ENCODE measurements around the gene ROBO2.

The ROBO2 gene

GRCh38 chr3:77204788-77205187 lies 164.9 kb downstream of the ROBO2 start:
- no peaks in the 10 kb centered on the region for H3K9me3 ChIP-seq (ENCODE audit: control insufficient read depth, low read length)
- H3K4me1 ChIP-seq (ENCODE audit: control insufficient read depth, insufficient read depth, low read length) = no peaks in the 10 kb centered on the region
- no peak overlapping the region for H3K27ac ChIP-seq (ENCODE audit: insufficient read depth, low read depth, low read length, poor library complexity, severe bottlenecking)
- WGBS, 2 experiments = 86 to 87% methylated on average over 11 of the region's 11 CpGs
- H3K36me3 ChIP-seq (ENCODE audit: control insufficient read depth, insufficient read depth, low read length) = no peaks in the 10 kb centered on the region
- H3K27me3 ChIP-seq (ENCODE audit: control insufficient read depth, insufficient read depth, low read length, poor library complexity, severe bottlenecking) = no peaks in the 10 kb centered on the region
- H3K4me3 ChIP-seq (ENCODE audit: insufficient read depth, low read depth, low read length) = no peak overlapping the region

GRCh38 chr3:77207753-77208152 lies 167.9 kb downstream of the ROBO2 start:
- Histone ChIP-seq H3K4me3 (ENCODE audit: insufficient read depth, low read depth, low read length) (no peak overlapping the region), H3K9me3 (ENCODE audit: control insufficient read depth, low read length) (no peaks in the 10 kb centered on the region)

GRCh38 chr3:77222701-77223100 lies 182.8 kb downstream of the ROBO2 start:
- WGBS, 2 experiments = 87 to 93% methylated on average over 3 of the region's 3 CpGs
- no peak overlapping the region for H3K4me3 ChIP-seq (ENCODE audit: insufficient read depth, low read depth, low read length)
- no peak overlapping the region for H3K27ac ChIP-seq (ENCODE audit: insufficient read depth, low read depth, low read length, poor library complexity, severe bottlenecking)
- no peaks in the 10 kb centered on the region for H3K36me3 ChIP-seq (ENCODE audit: control insufficient read depth, insufficient read depth, low read length)
- H3K4me1 ChIP-seq (ENCODE audit: control insufficient read depth, insufficient read depth, low read length) = no peaks in the 10 kb centered on the region
- H3K9me3 ChIP-seq (ENCODE audit: control insufficient read depth, low read length) = no peaks in the 10 kb centered on the region
- H3K27me3 ChIP-seq (ENCODE audit: control insufficient read depth, insufficient read depth, low read length, poor library complexity, severe bottlenecking) = no peaks in the 10 kb centered on the region

More at GRCh38 chr3:77207753-77208152, 167.9 kb downstream of the ROBO2 start:
- no peaks in the 10 kb centered on the region for H3K4me1 ChIP-seq (ENCODE audit: control insufficient read depth, insufficient read depth, low read length)
- no peaks in the 10 kb centered on the region for H3K36me3 ChIP-seq (ENCODE audit: control insufficient read depth, insufficient read depth, low read length)
- WGBS, 2 experiments = 85 to 89% methylated on average over 8 of the region's 8 CpGs
- no peaks in the 10 kb centered on the region for H3K27me3 ChIP-seq (ENCODE audit: control insufficient read depth, insufficient read depth, low read length, poor library complexity, severe bottlenecking)
- H3K27ac ChIP-seq (ENCODE audit: insufficient read depth, low read depth, low read length, poor library complexity, severe bottlenecking) = no peak overlapping the region

GRCh38 chr3:77227567-77227966 lies 187.7 kb downstream of the ROBO2 start:
- H3K27me3 ChIP-seq (ENCODE audit: control insufficient read depth, insufficient read depth, low read length, poor library complexity, severe bottlenecking) = no peaks in the 10 kb centered on the region
- H3K9me3 ChIP-seq (ENCODE audit: control insufficient read depth, low read length) = no peaks in the 10 kb centered on the region
- no peak overlapping the region for H3K4me3 ChIP-seq (ENCODE audit: insufficient read depth, low read depth, low read length)
- no peaks in the 10 kb centered on the region for H3K4me1 ChIP-seq (ENCODE audit: control insufficient read depth, insufficient read depth, low read length)
- no peaks in the 10 kb centered on the region for H3K36me3 ChIP-seq (ENCODE audit: control insufficient read depth, insufficient read depth, low read length)
- no peak overlapping the region for H3K27ac ChIP-seq (ENCODE audit: insufficient read depth, low read depth, low read length, poor library complexity, severe bottlenecking)
- WGBS, 2 experiments = 93 to 100% methylated on average over 1 to 2 of the region's 2 CpGs

GRCh38 chr3:77232557-77232956 lies 192.7 kb downstream of the ROBO2 start:
- Histone ChIP-seq H3K36me3 (ENCODE audit: control insufficient read depth, insufficient read depth, low read length) (no peaks in the 10 kb centered on the region), H3K27ac (ENCODE audit: insufficient read depth, low read depth, low read length, poor library complexity, severe bottlenecking) (no peak overlapping the region), H3K27me3 (ENCODE audit: control insufficient read depth, insufficient read depth, low read length, poor library complexity, severe bottlenecking) (no peaks in the 10 kb centered on the region), H3K4me1 (ENCODE audit: control insufficient read depth, insufficient read depth, low read length) (no peaks in the 10 kb centered on the region), H3K9me3 (ENCODE audit: control insufficient read depth, low read length) (no peaks in the 10 kb centered on the region), H3K4me3 (ENCODE audit: insufficient read depth, low read depth, low read length) (no peak overlapping the region)
- WGBS, 2 experiments = 95 to 96% methylated on average over 2 of the region's 2 CpGs

- no peaks in the 10 kb centered on the region for H3K9me3 ChIP-seq (ENCODE audit: control insufficient read depth, low read length)
- no peaks in the 10 kb centered on the region for H3K36me3 ChIP-seq (ENCODE audit: control insufficient read depth, insufficient read depth, low read length)
- no peak overlapping the region for H3K4me3 ChIP-seq (ENCODE audit: insufficient read depth, low read depth, low read length)
- WGBS, 2 experiments = 89 to 90% methylated on average over 2 of the region's 2 CpGs
- H3K27ac ChIP-seq (ENCODE audit: insufficient read depth, low read depth, low read length, poor library complexity, severe bottlenecking) = no peak overlapping the region
- H3K27me3 ChIP-seq (ENCODE audit: control insufficient read depth, insufficient read depth, low read length, poor library complexity, severe bottlenecking) = no peaks in the 10 kb centered on the region
- no peaks in the 10 kb centered on the region for H3K4me1 ChIP-seq (ENCODE audit: control insufficient read depth, insufficient read depth, low read length)
Measured at GRCh38 chr3:77234004-77234403, 194.1 kb downstream of the ROBO2 start.

GRCh38 chr3:77236118-77236517 lies 196.2 kb downstream of the ROBO2 start:
- 94 to 96% methylated on average over 7 of the region's 7 CpGs for WGBS, 2 experiments
- Histone ChIP-seq H3K27ac (ENCODE audit: insufficient read depth, low read depth, low read length, poor library complexity, severe bottlenecking) (no peak overlapping the region), H3K4me3 (ENCODE audit: insufficient read depth, low read depth, low read length) (no peak overlapping the region), H3K4me1 (ENCODE audit: control insufficient read depth, insufficient read depth, low read length) (no peaks in the 10 kb centered on the region), H3K9me3 (ENCODE audit: control insufficient read depth, low read length) (no peaks in the 10 kb centered on the region), H3K27me3 (ENCODE audit: control insufficient read depth, insufficient read depth, low read length, poor library complexity, severe bottlenecking) (no peaks in the 10 kb centered on the region), H3K36me3 (ENCODE audit: control insufficient read depth, insufficient read depth, low read length) (no peaks in the 10 kb centered on the region)

GRCh38 chr3:77240072-77240650 lies 200.3 kb downstream of the ROBO2 start:
- Histone ChIP-seq H3K36me3 (ENCODE audit: control insufficient read depth, insufficient read depth, low read length) (no peaks in the 10 kb centered on the region), H3K27ac (ENCODE audit: insufficient read depth, low read depth, low read length, poor library complexity, severe bottlenecking) (no peak overlapping the region), H3K9me3 (ENCODE audit: control insufficient read depth, low read length) (no peaks in the 10 kb centered on the region), H3K4me1 (ENCODE audit: control insufficient read depth, insufficient read depth, low read length) (no peaks in the 10 kb centered on the region), H3K4me3 (ENCODE audit: insufficient read depth, low read depth, low read length) (no peak overlapping the region), H3K27me3 (ENCODE audit: control insufficient read depth, insufficient read depth, low read length, poor library complexity, severe bottlenecking) (no peaks in the 10 kb centered on the region)
- WGBS, 2 experiments = 96 to 97% methylated on average over 40 of the region's 40 CpGs

- no peaks in the 10 kb centered on the region for H3K9me3 ChIP-seq (ENCODE audit: control insufficient read depth, low read length)
- no peaks in the 10 kb centered on the region for H3K36me3 ChIP-seq (ENCODE audit: control insufficient read depth, insufficient read depth, low read length)
- H3K27ac ChIP-seq (ENCODE audit: insufficient read depth, low read depth, low read length, poor library complexity, severe bottlenecking) = no peak overlapping the region
- WGBS, 2 experiments = 80 to 92% methylated on average over 2 of the region's 2 CpGs
- H3K4me1 ChIP-seq (ENCODE audit: control insufficient read depth, insufficient read depth, low read length) = no peaks in the 10 kb centered on the region
- H3K27me3 ChIP-seq (ENCODE audit: control insufficient read depth, insufficient read depth, low read length, poor library complexity, severe bottlenecking) = no peaks in the 10 kb centered on the region
- no peak overlapping the region for H3K4me3 ChIP-seq (ENCODE audit: insufficient read depth, low read depth, low read length)
Measured at GRCh38 chr3:77242371-77242770, 202.5 kb downstream of the ROBO2 start.

GRCh38 chr3:77244981-77245380 lies 205.1 kb downstream of the ROBO2 start:
- Histone ChIP-seq H3K36me3 (ENCODE audit: control insufficient read depth, insufficient read depth, low read length) (no peaks in the 10 kb centered on the region), H3K27ac (ENCODE audit: insufficient read depth, low read depth, low read length, poor library complexity, severe bottlenecking) (no peak overlapping the region), H3K27me3 (ENCODE audit: control insufficient read depth, insufficient read depth, low read length, poor library complexity, severe bottlenecking) (no peaks in the 10 kb centered on the region), H3K4me1 (ENCODE audit: control insufficient read depth, insufficient read depth, low read length) (no peaks in the 10 kb centered on the region), H3K9me3 (ENCODE audit: control insufficient read depth, low read length) (no peaks in the 10 kb centered on the region), H3K4me3 (ENCODE audit: insufficient read depth, low read depth, low read length) (no peak overlapping the region)
- 94 to 96% methylated on average over 3 of the region's 3 CpGs for WGBS, 2 experiments

GRCh38 chr3:77247061-77247460 lies 207.2 kb downstream of the ROBO2 start:
- H3K27ac ChIP-seq (ENCODE audit: insufficient read depth, low read depth, low read length, poor library complexity, severe bottlenecking) = no peak overlapping the region
- no peaks in the 10 kb centered on the region for H3K36me3 ChIP-seq (ENCODE audit: control insufficient read depth, insufficient read depth, low read length)
- H3K4me3 ChIP-seq (ENCODE audit: insufficient read depth, low read depth, low read length) = no peak overlapping the region
- WGBS, 2 experiments = 93 to 94% methylated on average over 6 of the region's 6 CpGs
- no peaks in the 10 kb centered on the region for H3K9me3 ChIP-seq (ENCODE audit: control insufficient read depth, low read length)
- H3K4me1 ChIP-seq (ENCODE audit: control insufficient read depth, insufficient read depth, low read length) = no peaks in the 10 kb centered on the region
- H3K27me3 ChIP-seq (ENCODE audit: control insufficient read depth, insufficient read depth, low read length, poor library complexity, severe bottlenecking) = no peaks in the 10 kb centered on the region

Measured in ectodermal cell (in vitro differentiated cells).